Heart right ventricle (tissue), 16 donors: Measurements from ENCODE around the gene CERS6. TPM values are rescaled to one million over a fixed set of nuclear protein-coding genes. Genes with fewer than 3 reads are reported as not detected.

Experiments
- ATAC-seq, 8 donors: fragments of 200-7000 bp; cut with Tn5 transposase; one replicate each; pipeline ENCODE4 v1.9.1; 2020; ENCODE audit warnings: mild to moderate bottlenecking in 8 of 8, moderate library complexity in 8 of 8, moderate number of reproducible peaks in 1 of 8
- DNase-seq, 2 donors: peaks; one replicate each; pipeline ENCODE4 v3.0.0-alpha.2; 2020
- H3K27ac ChIP-seq, 10 donors: fragments of 200-600 bp; sonication (generic) in 2 of 10; one replicate each; pipeline versions ENCODE4 v1.5.0 to v1.8.0; 2020 to 2022; ENCODE audit warnings: mild to moderate bottlenecking in 3 of 10
- H3K27me3 ChIP-seq, 7 donors: fragments of 200-600 bp; one replicate each; pipeline ENCODE4 v1.8.0; 2021 to 2022; ENCODE audit warnings: mild to moderate bottlenecking in 2 of 7
- H3K36me3 ChIP-seq, 9 donors: fragments of 200-600 bp; sonication (generic) in 1 of 9; one replicate each; pipeline versions ENCODE4 v1.5.0 to v1.8.0; 2020 to 2022; ENCODE audit warnings: mild to moderate bottlenecking in 2 of 9
- H3K4me1 ChIP-seq, 9 donors: fragments of 200-600 bp; sonication (generic) in 1 of 9; one replicate each; pipeline versions ENCODE4 v1.5.0 to v1.8.0; 2020 to 2022; ENCODE audit warnings: mild to moderate bottlenecking in 4 of 9
- H3K4me3 ChIP-seq, 10 donors: fragments of 200-600 bp; sonication (generic) in 2 of 10; one replicate each; pipeline versions ENCODE4 v1.5.0 to v1.8.0; 2020 to 2022; ENCODE audit warnings: mild to moderate bottlenecking in 7 of 10, moderate library complexity in 2 of 10
- H3K9me3 ChIP-seq, 11 donors: fragments of 200-600 bp in 10 of 11; sonication (generic) in 2 of 11; one replicate each; pipeline versions ENCODE4 v1.5.0 to v1.8.0; 2013 to 2022; ENCODE audit warnings: mild to moderate bottlenecking in 2 of 11, control low read depth in 1 of 11, moderate library complexity in 1 of 11
- WGBS, 2 donors: extraction: QIAGEN DNeasy Blood & Tissue Kit; methylation state at CpG; one replicate each; pipeline ENCODE4 v1.1.7; 2013; ENCODE audit warnings: inconsistent platforms in 1 of 2; 5-methylcytosine and 5-hydroxymethylcytosine counted together
- intact Hi-C, 10 donors: fragments of 100-400 bp; cut with DNase I; formaldehyde crosslinking; loops; one replicate each; pipeline versions ENCODE4 v1.11.1 to v1.14.2; 2022
- polyA plus RNA-seq, 2 donors: library from polyadenylated mRNA; stranded (reverse); fragments of 200-250 nt; gene quantifications; one replicate each; pipeline ENCODE4 v1.2.3, GENCODE V29; 2013
- total RNA-seq, 10 donors: library from RNA; stranded (reverse); fragmentation: NEBNext Ultra II Directional in 3 of 10; extraction: Animal tissue kit (Norgen Biotek cat#: 25700) in 3 of 10; gene quantifications; one replicate each; pipeline versions ENCODE4 v1.2.1 to v1.2.4, GENCODE V29; 2021 to 2023
- TF ChIP-seq, protein P1 (sequence below), 9 donors: fragments of 200-600 bp; sonication (generic) in 2 of 9; IDR thresholded peaks; one replicate each; pipeline versions ENCODE4 v1.5.0 to v1.8.0; 2021 to 2022; ENCODE audit warnings: antibody characterized with exemption in 9 of 9, mild to moderate bottlenecking in 5 of 9, moderate library complexity in 1 of 9
- donor health status: Arrhythmogenic right ventricular cardiomyopathy.
- donor health status: ischemic (EF 13 %, LVEDD 7.1; RV severe dilation, severe dysfunction).
- donor health status: healthy with polysubstance abuse.
- donor health status: DM: no; HTN: yes; CAD: no.
- donor health status: DM: no; HTN: no; CAD: no.
- donor health status: ischemic (EF 25% LVEDD 6.9; RV normal size, moderate dysfunction).
- donor health status: ischemic (EF 25% LVEDD 5.7; RV mildly dilated, moderate dysfunction).
- donor health status: healthy.
- donor health status: DM: yes; HTN: yes; CAD: no.
- donor health status: Ischemic cardiomyopathy.
- donor health status: ischemic (EF 35%, LVEDD 5.7; RV mildly dilated, moderate dysfunction).
- donor health status: nonischemic (EF 11% LVEDD 7.7; RV severe dilation, severe dysfunction).
- donor health status: DM: yes; HTN: yes; CAD: no.
- donor health status: PGD.
- donor health status: ischemic (EF 29% LVEDD 5.4; RV normal size, mild dysfunction).
- donor health status: nonischemic (EF 23%, LVEDD 6.1; RV moderate dilation, normal function).

Gene CERS6
- total and polyA plus RNA-seq, 12 donors: 20.5 to 76.3 (median 56.1) TPM

DNA sequence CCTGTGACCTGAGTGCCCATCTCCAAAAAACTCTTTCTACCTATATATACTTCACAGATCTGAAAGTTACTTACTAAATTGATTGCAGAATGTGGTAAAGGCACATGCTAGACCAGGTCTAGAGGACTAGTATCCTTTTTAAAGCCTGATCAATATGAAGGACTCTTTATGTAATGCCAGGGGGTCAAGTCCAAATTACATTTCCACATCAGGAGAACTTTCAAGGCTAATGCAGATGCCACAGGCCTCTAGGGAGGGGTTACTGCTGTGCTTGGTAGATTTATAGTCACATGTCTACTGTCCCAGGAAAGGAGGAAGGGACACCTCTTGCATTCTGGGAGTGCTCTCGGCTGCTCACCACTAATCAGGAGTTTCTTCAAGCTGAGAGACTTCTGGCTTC, 227.9 kb downstream of the CERS6 start:
- TF ChIP-seq, protein P1, sequence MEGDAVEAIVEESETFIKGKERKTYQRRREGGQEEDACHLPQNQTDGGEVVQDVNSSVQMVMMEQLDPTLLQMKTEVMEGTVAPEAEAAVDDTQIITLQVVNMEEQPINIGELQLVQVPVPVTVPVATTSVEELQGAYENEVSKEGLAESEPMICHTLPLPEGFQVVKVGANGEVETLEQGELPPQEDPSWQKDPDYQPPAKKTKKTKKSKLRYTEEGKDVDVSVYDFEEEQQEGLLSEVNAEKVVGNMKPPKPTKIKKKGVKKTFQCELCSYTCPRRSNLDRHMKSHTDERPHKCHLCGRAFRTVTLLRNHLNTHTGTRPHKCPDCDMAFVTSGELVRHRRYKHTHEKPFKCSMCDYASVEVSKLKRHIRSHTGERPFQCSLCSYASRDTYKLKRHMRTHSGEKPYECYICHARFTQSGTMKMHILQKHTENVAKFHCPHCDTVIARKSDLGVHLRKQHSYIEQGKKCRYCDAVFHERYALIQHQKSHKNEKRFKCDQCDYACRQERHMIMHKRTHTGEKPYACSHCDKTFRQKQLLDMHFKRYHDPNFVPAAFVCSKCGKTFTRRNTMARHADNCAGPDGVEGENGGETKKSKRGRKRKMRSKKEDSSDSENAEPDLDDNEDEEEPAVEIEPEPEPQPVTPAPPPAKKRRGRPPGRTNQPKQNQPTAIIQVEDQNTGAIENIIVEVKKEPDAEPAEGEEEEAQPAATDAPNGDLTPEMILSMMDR (IDR thresholded peaks at IDR 0.05): no peak
- 77 to 83% methylated on average over 1 of the region's 1 CpG for WGBS, 2 donors
- intact Hi-C loops: loop anchor here in 2 of 10 donors (10.0 kb wide), 2 partner anchors 229 to 239 kb away; partner anchors contain the start of gene CERS6 (in 1 of the 2)

DNA sequence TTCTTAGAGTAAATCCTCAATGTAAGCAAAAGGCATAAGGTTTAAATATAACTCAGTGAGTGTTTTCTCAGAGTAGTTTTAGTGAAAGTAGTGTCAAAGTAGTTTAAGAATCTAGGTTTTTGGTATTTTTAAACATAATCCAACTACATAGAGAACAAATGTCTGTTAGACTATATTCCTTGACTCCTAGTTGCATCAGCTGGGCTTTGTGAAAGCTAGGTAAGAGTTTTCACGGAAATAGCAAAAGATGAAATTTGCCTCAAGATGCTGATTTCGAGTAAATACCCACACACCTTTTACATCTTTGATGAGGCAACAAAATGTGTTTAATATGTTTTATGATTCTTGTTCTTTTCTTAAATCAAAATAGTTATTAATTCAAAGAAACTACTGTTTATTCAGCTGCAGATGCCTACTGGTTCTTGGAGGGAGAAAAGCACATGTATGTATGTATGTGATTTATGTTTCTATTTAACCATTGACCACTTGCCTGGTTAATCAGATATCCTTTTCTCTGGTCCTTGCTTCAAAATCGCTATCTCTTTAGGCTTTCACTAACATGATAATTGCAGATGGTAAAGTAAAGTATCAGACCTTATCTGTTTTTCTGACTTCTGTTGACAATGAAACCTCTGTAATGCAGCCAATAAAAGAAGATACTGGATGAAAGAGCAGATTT, 229.0 kb downstream of the CERS6 start:
- TF ChIP-seq, protein P1 (IDR thresholded peaks at IDR 0.05): no peak
- H3K9me3 ChIP-seq: no peaks in the 10 kb centered on the region
- peaks cover 0 to 29% (median 3%) of the 10 kb centered on the region in 9 donors for H3K4me1 ChIP-seq
- no peak overlapping the region for H3K27ac ChIP-seq
- H3K36me3 ChIP-seq: no peaks in the 10 kb centered on the region
- H3K27me3 ChIP-seq: no peaks in the 10 kb centered on the region
- no peak for ATAC-seq
- H3K4me3 ChIP-seq: no peak overlapping the region
- no peak for DNase-seq
- intact Hi-C loops: loop anchor here in 5 of 10 donors (5.0 to 10.0 kb wide), 4 partner anchors 230 to 338 kb away; partner anchors contain the start of gene CERS6 (in 1 of the 5)
- WGBS, 2 donors: 85 to 87% methylated on average over 3 of the region's 3 CpGs

More for the DNA sequence above, 227.9 kb downstream of the CERS6 start:
- Histone ChIP-seq H3K27ac (no peak overlapping the region), H3K4me3 (no peak overlapping the region), H3K27me3 (no peaks in the 10 kb centered on the region), H3K4me1 (peaks cover 0 to 31% (median 5%) of the 10 kb centered on the region in 9 donors), H3K36me3 (no peaks in the 10 kb centered on the region), H3K9me3 (no peaks in the 10 kb centered on the region)
- ATAC-seq (no peak), DNase-seq (no peak)

DNA sequence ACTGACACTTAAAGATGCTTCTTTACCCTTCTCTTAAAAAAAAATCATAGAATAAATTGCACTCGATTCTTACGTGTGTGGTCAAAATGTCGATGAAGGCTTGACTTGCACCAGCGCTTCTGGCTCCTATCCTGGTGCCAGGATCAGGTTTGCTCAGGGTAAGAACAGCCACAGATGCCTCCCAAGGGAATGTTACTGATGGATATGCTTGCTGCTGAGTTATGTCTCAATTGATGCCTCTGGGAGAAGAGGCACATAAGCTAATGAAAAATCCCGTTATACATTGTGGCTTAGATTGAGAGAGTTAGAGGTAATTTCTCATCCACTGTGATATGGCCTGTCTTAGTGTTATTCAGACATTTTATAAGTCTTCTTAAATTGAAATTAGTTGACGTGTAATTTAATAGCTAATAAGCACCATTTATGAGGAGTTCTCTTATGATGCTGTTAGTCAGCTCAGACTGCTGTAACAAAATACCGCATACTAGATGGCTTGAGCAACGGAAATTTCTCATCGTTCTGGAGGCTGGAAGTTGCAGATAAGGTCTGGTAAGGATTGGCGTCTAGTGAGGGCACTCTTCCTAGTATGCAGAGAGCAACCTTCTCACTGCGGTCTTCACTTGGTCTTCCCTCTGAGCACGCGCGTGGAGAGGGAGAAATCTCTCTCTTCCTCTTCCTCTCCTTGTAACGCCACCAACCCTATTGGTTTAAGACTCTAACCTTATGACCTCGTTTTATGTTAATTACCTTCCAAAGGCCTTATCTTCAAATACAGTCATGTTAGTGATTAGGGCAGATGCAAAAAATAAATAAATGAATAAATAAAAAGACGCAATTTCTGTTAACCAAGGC, 229.8 kb downstream of the CERS6 start:
- intact Hi-C loops: loop anchor here in 6 of 10 donors (2.0 to 10.0 kb wide), 5 partner anchors 231 to 339 kb away; partner anchors contain the start of gene CERS6 (in 1 of the 6)
- ATAC-seq: peak in 3 of 8 donors; percentile 38 to 46 (median 39)

More for the DNA sequence above, 229.8 kb downstream of the CERS6 start:
- Histone ChIP-seq H3K27ac (no peak overlapping the region), H3K27me3 (no peaks in the 10 kb centered on the region), H3K4me1 (peaks cover 0 to 30% (median 3%) of the 10 kb centered on the region in 9 donors), H3K36me3 (no peaks in the 10 kb centered on the region), H3K4me3 (no peak overlapping the region), H3K9me3 (no peaks in the 10 kb centered on the region)
- WGBS, 2 donors: 77 to 80% methylated on average over 17 of the region's 17 CpGs
- no peak for DNase-seq
- TF ChIP-seq, protein P1 (IDR thresholded peaks at IDR 0.05): no peak
